GM12865 (cell line): Measurements from ENCODE around the gene FUT2.
A peak's percentile ranks its signal among the peaks of the same experiment; 100 is the strongest.

Experiments
- DNase-seq: peaks from one replicate; pipeline ENCODE4 v3.0.0; 2010; ENCODE audit warnings: low read depth
- H3K4me3 ChIP-seq: 2 replicates; pipeline ENCODE4 v1.5.1; 2011; ENCODE audit warnings: mild to moderate bottlenecking, low read depth, low read length, control low read depth
- CTCF ChIP-seq: IDR thresholded peaks from 2 replicates; pipeline ENCODE4 v1.5.1; 2011; ENCODE audit warnings: low read length, control low read depth, low read depth, inconsistent platforms; ENCODE audit not compliant: insufficient read depth; ENCODE audit errors: missing control alignments

Gene FUT2

GRCh38 chr19:48746738-48747575 is 51.2 kb downstream of the FUT2 start, which contains the start of gene IZUMO1:
Gene IZUMO1, minus strand, starts transcription at chr19:48746909. Its CDS starts 1,050 bp downstream, at chr19:48745859.
- no peak for TF ChIP-seq CTCF

GRCh38 chr19:48749571-48750198 is 53.9 kb downstream of the FUT2 start:
- H3K4me3 ChIP-seq: no peak overlapping the region
- no peak for TF ChIP-seq CTCF
- no peak for DNase-seq

More at GRCh38 chr19:48746738-48747575, 51.2 kb downstream of the FUT2 start, which contains the start of gene IZUMO1:
- DNase-seq: peak; percentile 40
- no peak within 1 kb of the TSS for H3K4me3 ChIP-seq

- no peak for DNase-seq
- no peak overlapping the region for H3K4me3 ChIP-seq
- no peak for TF ChIP-seq CTCF
Measured at GRCh38 chr19:48750351-48750750, 54.6 kb downstream of the FUT2 start.

- no peak for TF ChIP-seq CTCF
- DNase-seq: no peak
- no peak overlapping the region for H3K4me3 ChIP-seq
Measured at GRCh38 chr19:48750771-48751504, 55.2 kb downstream of the FUT2 start.

GRCh38 chr19:48751845-48752495 is 56.2 kb downstream of the FUT2 start:
- no peak for TF ChIP-seq CTCF
- no peak for DNase-seq
- H3K4me3 ChIP-seq: no peak overlapping the region
